HEK293 (cell line): ENCODE results near the gene LRRC74B.

Experiments used
- CTCF ChIA-PET: fragments of 350-600 bp; formaldehyde crosslinking; extraction: SDS; loops from one replicate; lab custom pipeline; 2021; ENCODE audit warnings: antibody characterized with exemption; lab: Yijun Ruan, JAX
- POLR2A ChIA-PET: fragments of 300-600 bp; formaldehyde crosslinking; extraction: SDS; loops from one replicate; lab custom pipeline; 2020; ENCODE audit warnings: antibody characterized with exemption, inconsistent platforms; lab: Yijun Ruan, JAX
- H3K27ac ChIP-seq: fragments of 200-500 bp; sonication (Bioruptor generic); 2 replicates; pipeline ENCODE4 v1.5.1; 2014; ENCODE audit warnings: low read depth, low read length, control low read depth, inconsistent platforms; ENCODE audit errors: extremely low read depth
- H3K36me3 ChIP-seq, 2 experiments: fragments of 200-500 bp in 1 of 2; sonication (Bioruptor generic) in 1 of 2; 1 replicate in 1 of 2; 2 replicates in 1 of 2; pipeline ENCODE4 v1.5.1; 2014 to 2017; ENCODE audit warnings: inconsistent platforms in 2 of 2, low read length in 2 of 2; ENCODE audit not compliant: control insufficient read depth in 2 of 2, insufficient read depth in 1 of 2
- H3K4me1 ChIP-seq: fragments of 200-500 bp; sonication (Bioruptor generic); 2 replicates; pipeline ENCODE4 v1.5.1; 2014; ENCODE audit warnings: mild to moderate bottlenecking, low read length, inconsistent platforms; ENCODE audit not compliant: control insufficient read depth, insufficient read depth
- H3K4me3 ChIP-seq: 2 replicates; pipeline ENCODE4 v1.5.1; 2011; ENCODE audit warnings: low read depth, mild to moderate bottlenecking, control low read depth, low read length, moderate library complexity
- H3K9me3 ChIP-seq: fragments of 200-500 bp; sonication (Bioruptor generic); 2 replicates; pipeline ENCODE4 v1.5.1; 2014; ENCODE audit warnings: low read depth, low read length, inconsistent platforms; ENCODE audit not compliant: control insufficient read depth, insufficient read depth
- GLI2 ChIP-seq: fragments of 450-650 bp; formaldehyde crosslinking; IDR thresholded peaks from 2 replicates; pipeline ENCODE4; 2017; ENCODE audit warnings: missing biosample characterization, missing genetic modification characterization, low read depth, borderline replicate concordance
- HOXD13 ChIP-seq: sonication (generic); formaldehyde crosslinking; IDR thresholded peaks from 2 replicates; pipeline ENCODE4 v1.8.0; 2022; ENCODE audit warnings: missing genetic modification reagents, borderline replicate concordance
- OVOL3 ChIP-seq: fragments of 450-650 bp; formaldehyde crosslinking; IDR thresholded peaks from 2 replicates; pipeline ENCODE4 v1.5.1; 2016; ENCODE audit warnings: missing biosample characterization, missing genetic modification characterization
- SCRT1 ChIP-seq: fragments of 450-650 bp; formaldehyde crosslinking; IDR thresholded peaks from 2 replicates; pipeline ENCODE4 v1.5.1; 2016; ENCODE audit warnings: missing biosample characterization, missing genetic modification characterization, borderline replicate concordance
- SP2 ChIP-seq: fragments of 450-650 bp; formaldehyde crosslinking; IDR thresholded peaks from 2 replicates; pipeline ENCODE4 v1.5.1; 2016; ENCODE audit warnings: missing biosample characterization, missing genetic modification characterization
- YY1 ChIP-seq: fragments of 450-650 bp; formaldehyde crosslinking; IDR thresholded peaks from 2 replicates; pipeline ENCODE4 v1.5.1; 2018; ENCODE audit warnings: missing biosample characterization, missing genetic modification characterization
- ZBTB17 ChIP-seq: fragments of 450-650 bp; formaldehyde crosslinking; IDR thresholded peaks from 2 replicates; pipeline ENCODE4 v1.5.1; 2016; ENCODE audit warnings: missing biosample characterization, missing genetic modification characterization
- ZBTB44 ChIP-seq: fragments of 450-650 bp; IDR thresholded peaks from 2 replicates; pipeline ENCODE4 v1.5.1; 2018; ENCODE audit warnings: missing biosample characterization, mild to moderate bottlenecking, missing genetic modification characterization
- ZBTB6 ChIP-seq: fragments of 450-650 bp; formaldehyde crosslinking; IDR thresholded peaks from 2 replicates; pipeline ENCODE4 v1.5.1; 2017; ENCODE audit warnings: missing biosample characterization, missing genetic modification characterization
- ZNF157 ChIP-seq: fragments of 450-650 bp; formaldehyde crosslinking; IDR thresholded peaks from 2 replicates; pipeline ENCODE4 v1.5.1; 2016; ENCODE audit warnings: missing biosample characterization, missing genetic modification characterization
- ZNF416 ChIP-seq: fragments of 450-650 bp; formaldehyde crosslinking; IDR thresholded peaks from 2 replicates; pipeline ENCODE4 v1.5.1; 2016; ENCODE audit warnings: missing biosample characterization, missing genetic modification characterization
- ZNF518A ChIP-seq: fragments of 450-650 bp; formaldehyde crosslinking; conservative IDR thresholded peaks from 2 replicates; pipeline ENCODE4 v1.5.1; 2016; ENCODE audit warnings: low read depth, missing biosample characterization, missing genetic modification characterization
- ZNF624 ChIP-seq: fragments of 450-650 bp; formaldehyde crosslinking; IDR thresholded peaks from 2 replicates; pipeline ENCODE4 v1.5.1; 2017; ENCODE audit warnings: missing biosample characterization, missing genetic modification characterization
- ZNF658 ChIP-seq: fragments of 450-650 bp; formaldehyde crosslinking; IDR thresholded peaks from 2 replicates; pipeline ENCODE4; 2016; ENCODE audit warnings: missing biosample characterization, missing genetic modification characterization
- ZSCAN23 ChIP-seq: fragments of 450-650 bp; formaldehyde crosslinking; IDR thresholded peaks from 2 replicates; pipeline ENCODE4 v1.5.1; 2016; ENCODE audit warnings: missing biosample characterization, missing genetic modification characterization
- ZSCAN4 ChIP-seq: fragments of 450-650 bp; formaldehyde crosslinking; IDR thresholded peaks from 2 replicates; pipeline ENCODE4 v1.5.1; 2017; ENCODE audit warnings: missing biosample characterization, missing genetic modification characterization
- TF ChIP-seq, protein P1 (sequence below): fragments of 450-650 bp; formaldehyde crosslinking; IDR thresholded peaks from 2 replicates; pipeline ENCODE4 v1.5.1; 2016; ENCODE audit warnings: missing biosample characterization, missing genetic modification characterization

Gene LRRC74B

GRCh38 chr22:21030621-21031544 is 14.9 kb upstream of the LRRC74B start:
- no peaks in the 10 kb centered on the region for H3K9me3 ChIP-seq
- H3K4me1 ChIP-seq = no peaks in the 10 kb centered on the region
- H3K4me3 ChIP-seq = no peak overlapping the region
- H3K36me3 ChIP-seq = no peaks in the 10 kb centered on the region
- POLR2A ChIA-PET = interaction anchor here (1.3 kb wide), 1 partner anchor 29 kb away, joined by 3 read pairs; the partner anchor contains the start of gene THAP7
- CTCF ChIA-PET = interaction anchor here (0.6 kb wide), 1 partner anchor 77 kb away, joined by 3 read pairs; no protein-coding TSS in a partner anchor
- no peak overlapping the region for H3K27ac ChIP-seq
- TF ChIP-seq SCRT1 (tag by site-specific recombination) (no peak), ZBTB17 (tag by site-specific recombination) (no peak), ZNF624 (no peak), GLI2 (tag by site-specific recombination) (no peak), ZBTB6 (tag by site-specific recombination) (no peak), OVOL3 (tag by site-specific recombination) (no peak), ZSCAN23 (tag by site-specific recombination) (no peak), SP2 (tag by site-specific recombination) (no peak), HOXD13 (CRISPR knock-in tag) (no peak), YY1 (tag by site-specific recombination) (no peak), ZNF658 (no peak), ZNF416 (tag by site-specific recombination) (no peak), ZSCAN4 (tag by site-specific recombination) (no peak)
- TF ChIP-seq, protein P1, sequence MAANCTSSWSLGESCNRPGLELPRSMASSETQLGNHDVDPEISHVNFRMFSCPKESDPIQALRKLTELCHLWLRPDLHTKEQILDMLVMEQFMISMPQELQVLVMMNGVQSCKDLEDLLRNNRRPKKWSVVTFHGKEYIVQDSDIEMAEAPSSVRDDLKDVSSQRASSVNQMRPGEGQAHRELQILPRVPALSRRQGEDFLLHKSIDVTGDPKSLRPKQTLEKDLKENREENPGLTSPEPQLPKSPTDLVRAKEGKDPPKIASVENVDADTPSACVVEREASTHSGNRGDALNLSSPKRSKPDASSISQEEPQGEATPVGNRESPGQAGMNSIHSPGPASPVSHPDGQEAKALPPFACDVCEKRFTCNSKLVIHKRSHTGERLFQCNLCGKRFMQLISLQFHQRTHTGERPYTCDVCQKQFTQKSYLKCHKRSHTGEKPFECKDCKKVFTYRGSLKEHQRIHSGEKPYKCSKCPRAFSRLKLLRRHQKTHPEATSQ (tag by site-specific recombination) = no peak

- H3K27ac ChIP-seq = no peak overlapping the region
- no peaks in the 10 kb centered on the region for H3K36me3 ChIP-seq
- ChIA-PET CTCF (interaction anchor here (0.6 kb wide), 1 partner anchor 76 kb away, joined by 3 read pairs; no protein-coding TSS in a partner anchor), POLR2A (no interaction called here)
- H3K4me3 ChIP-seq = no peak overlapping the region
- no peaks in the 10 kb centered on the region for H3K9me3 ChIP-seq
- no peaks in the 10 kb centered on the region for H3K4me1 ChIP-seq
- TF ChIP-seq ZNF518A (tag by site-specific recombination) (no peak), ZBTB44 (no peak), ZNF157 (tag by site-specific recombination) (no peak)
Measured at GRCh38 chr22:21031545-21032036, 14.2 kb upstream of the LRRC74B start.
